ENCODE measurements around the gene PSMD13. TPM values are rescaled to one million over a fixed set of nuclear protein-coding genes. Genes with fewer than 3 reads are reported as not detected.
A peak's percentile ranks its signal among the peaks of the same experiment; 100 is the strongest.

The PSMD13 gene
- total RNA-seq, 1 donor from 2014 or later = 71.9 TPM

GRCh38 chr11:206002-206384 lies 30.8 kb upstream of the PSMD13 start:
- intact Hi-C loops (cut with DNase I) = loop anchor here (5.0 kb wide), 1 partner anchor 151 kb away; no protein-coding TSS in a partner anchor
- Histone ChIP-seq H3K4me3 (peak overlapping the region; percentile 81 to 96), H3K27ac (no peak overlapping the region)

DNA sequence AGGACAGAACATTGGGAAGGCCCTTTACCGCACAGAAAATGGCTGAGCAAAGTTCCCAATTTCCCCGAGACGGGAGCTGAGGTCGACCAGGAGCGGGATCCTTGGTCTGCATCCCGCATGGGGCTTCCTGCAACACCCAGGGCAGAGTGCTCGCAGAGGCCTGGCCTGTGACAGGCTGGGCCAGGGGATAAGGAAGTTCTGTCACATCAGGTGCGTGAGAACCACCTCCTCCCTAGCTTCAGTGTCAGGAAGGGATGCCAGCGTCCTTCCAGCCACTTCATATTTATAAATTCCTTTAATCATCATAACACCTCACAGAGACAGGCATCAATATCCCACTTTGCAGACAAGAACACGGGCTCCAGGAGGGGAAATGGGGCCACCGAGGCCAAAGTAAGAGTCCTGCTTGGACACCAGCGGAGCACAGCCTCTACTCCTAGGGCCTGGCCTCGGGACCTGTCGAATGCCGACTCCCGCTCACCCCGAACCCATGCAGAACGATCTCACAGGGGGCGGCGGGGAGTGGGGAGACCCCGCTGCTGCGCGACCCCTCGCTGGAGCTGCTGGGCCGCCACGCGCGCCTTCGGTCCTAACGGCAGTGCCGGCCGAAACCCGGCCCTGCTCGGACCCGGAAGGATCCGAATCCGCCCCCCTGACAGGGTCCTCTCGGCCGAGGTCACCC lies 30.1 kb upstream of the PSMD13 start:
- intact Hi-C loops (cut with DNase I) = loop anchor here (5.0 kb wide), 1 partner anchor 151 kb away; no protein-coding TSS in a partner anchor
- H3K4me1 ChIP-seq = peaks cover 61% of the 10 kb centered on the region
- no peak for TF ChIP-seq POLR2AphosphoS5 (IDR thresholded peaks at IDR 0.05; ENCODE audit: insufficient read depth in 1 of 2, low read depth in 1 of 2)
- TF ChIP-seq POLR2A (IDR thresholded peaks at IDR 0.05) = no peak
- TF ChIP-seq, protein P1, sequence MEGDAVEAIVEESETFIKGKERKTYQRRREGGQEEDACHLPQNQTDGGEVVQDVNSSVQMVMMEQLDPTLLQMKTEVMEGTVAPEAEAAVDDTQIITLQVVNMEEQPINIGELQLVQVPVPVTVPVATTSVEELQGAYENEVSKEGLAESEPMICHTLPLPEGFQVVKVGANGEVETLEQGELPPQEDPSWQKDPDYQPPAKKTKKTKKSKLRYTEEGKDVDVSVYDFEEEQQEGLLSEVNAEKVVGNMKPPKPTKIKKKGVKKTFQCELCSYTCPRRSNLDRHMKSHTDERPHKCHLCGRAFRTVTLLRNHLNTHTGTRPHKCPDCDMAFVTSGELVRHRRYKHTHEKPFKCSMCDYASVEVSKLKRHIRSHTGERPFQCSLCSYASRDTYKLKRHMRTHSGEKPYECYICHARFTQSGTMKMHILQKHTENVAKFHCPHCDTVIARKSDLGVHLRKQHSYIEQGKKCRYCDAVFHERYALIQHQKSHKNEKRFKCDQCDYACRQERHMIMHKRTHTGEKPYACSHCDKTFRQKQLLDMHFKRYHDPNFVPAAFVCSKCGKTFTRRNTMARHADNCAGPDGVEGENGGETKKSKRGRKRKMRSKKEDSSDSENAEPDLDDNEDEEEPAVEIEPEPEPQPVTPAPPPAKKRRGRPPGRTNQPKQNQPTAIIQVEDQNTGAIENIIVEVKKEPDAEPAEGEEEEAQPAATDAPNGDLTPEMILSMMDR (IDR thresholded peaks at IDR 0.05) = no peak
- no peaks in the 10 kb centered on the region for H3K27me3 ChIP-seq
- peaks cover 0 to 42% of the 10 kb centered on the region in 2 donors for H3K36me3 ChIP-seq
- H3K9me3 ChIP-seq = no peaks in the 10 kb centered on the region
- peak overlapping the region; percentile 81 to 96 for H3K4me3 ChIP-seq
- DNase-seq (ENCODE audit: extremely low spot score in 2 of 2) = no peak
- peak overlapping the region; percentile 97 for H3K27ac ChIP-seq

More at GRCh38 chr11:206002-206384, 30.8 kb upstream of the PSMD13 start:
- peaks cover 0 to 38% of the 10 kb centered on the region in 2 donors for H3K36me3 ChIP-seq
- no peak for TF ChIP-seq POLR2A (IDR thresholded peaks at IDR 0.05)
- TF ChIP-seq POLR2AphosphoS5 (IDR thresholded peaks at IDR 0.05; ENCODE audit: insufficient read depth in 1 of 2, low read depth in 1 of 2) = no peak
- TF ChIP-seq, protein P1 (IDR thresholded peaks at IDR 0.05) = no peak
- no peaks in the 10 kb centered on the region for H3K9me3 ChIP-seq
- H3K4me1 ChIP-seq = peaks cover 58% of the 10 kb centered on the region
- no peaks in the 10 kb centered on the region for H3K27me3 ChIP-seq
- DNase-seq (ENCODE audit: extremely low spot score in 2 of 2) = no peak

DNA sequence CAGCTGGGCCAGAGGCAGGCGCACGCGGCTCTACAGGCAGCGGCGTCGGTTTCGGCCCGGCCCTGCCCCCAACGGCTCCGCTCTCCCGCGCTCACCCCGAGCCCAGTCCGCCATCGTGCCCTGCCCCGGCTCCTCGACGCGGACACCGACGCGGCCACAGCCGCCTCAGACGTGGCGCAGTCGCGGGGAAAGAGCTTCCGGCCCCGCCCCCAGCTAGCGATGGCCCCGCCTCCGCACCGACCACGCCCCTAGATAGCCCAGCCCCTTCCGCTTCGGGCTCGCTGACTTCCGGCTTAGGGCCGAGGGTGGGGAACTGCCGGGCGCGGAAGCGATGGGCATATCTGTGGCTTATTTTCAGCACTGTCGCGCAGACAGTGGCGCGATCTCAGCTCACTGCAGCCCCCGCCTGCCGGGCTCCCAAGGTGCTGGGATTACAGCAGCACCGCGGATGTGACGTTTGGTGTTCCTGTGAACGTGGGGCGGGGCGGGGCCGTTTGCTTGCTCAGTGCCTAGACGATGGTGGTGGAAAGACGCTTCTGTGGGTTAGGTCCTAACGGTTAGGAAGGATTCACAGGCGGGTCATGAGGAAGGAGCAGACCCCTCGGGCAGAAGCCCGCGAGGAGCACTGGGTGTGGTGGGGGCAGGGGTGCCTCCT lies 29.4 kb upstream of the PSMD13 start, which contains the start of the genes BET1L and RIC8A:
BET1L (minus strand) TSS at position 192 of the 655 bp plus-strand sequence; CDS start at position 114, 78 bp downstream.
RIC8A (plus strand) TSS at position 501 of the 655 bp plus-strand sequence. CDS start 1,147 bp downstream, outside the sequence.
- Histone ChIP-seq H3K4me1 (peaks cover 61% of the 10 kb centered on the region), H3K27me3 (no peaks in the 10 kb centered on the region), H3K9me3 (no peaks in the 10 kb centered on the region), H3K4me3 (peak within 1 kb of the TSS; percentile 81 to 96), H3K27ac (peak within 1 kb of the TSS; percentile 97), H3K36me3 (peaks cover 0 to 49% of the 10 kb centered on the region in 2 donors)
- intact Hi-C loops (cut with DNase I) = loop anchor here (5.0 kb wide), 1 partner anchor 150 kb away; no protein-coding TSS in a partner anchor
- TF ChIP-seq, protein P1 (IDR thresholded peaks at IDR 0.05) = peak in 1 of 3 experiments; percentile 15
- peak; percentile 95 to 98 for TF ChIP-seq POLR2AphosphoS5 (IDR thresholded peaks at IDR 0.05; ENCODE audit: insufficient read depth in 1 of 2, low read depth in 1 of 2)
- peak in 1 of 2 donors; percentile 87 for TF ChIP-seq POLR2A (IDR thresholded peaks at IDR 0.05)
- peak in 1 of 2 donors; percentile 98 for DNase-seq (ENCODE audit: extremely low spot score in 2 of 2)

- Histone ChIP-seq H3K9me3 (no peaks in the 10 kb centered on the region), H3K4me3 (peak overlapping the region; percentile 81 to 96), H3K27me3 (no peaks in the 10 kb centered on the region), H3K4me1 (peaks cover 61% of the 10 kb centered on the region), H3K36me3 (peaks cover 0 to 54% of the 10 kb centered on the region in 2 donors), H3K27ac (peak overlapping the region; percentile 97)
- TF ChIP-seq, protein P1 (IDR thresholded peaks at IDR 0.05) = peak in 1 of 3 experiments; percentile 1
- TF ChIP-seq POLR2A (IDR thresholded peaks at IDR 0.05) (no peak), POLR2AphosphoS5 (IDR thresholded peaks at IDR 0.05; ENCODE audit: insufficient read depth in 1 of 2, low read depth in 1 of 2) (no peak)
- intact Hi-C loops (cut with DNase I) = loop anchor here (5.0 kb wide), 1 partner anchor 149 kb away; no protein-coding TSS in a partner anchor
- no peak for DNase-seq (ENCODE audit: extremely low spot score in 2 of 2)
Measured at GRCh38 chr11:207863-208180, 29.0 kb upstream of the PSMD13 start.

All from vagina (tissue), 2 donors.